Activated CD8-positive, alpha-beta memory T cell treated with anti-CD3 and anti-CD28 coated beads for 36 hours (primary cell): ENCODE data around the gene SLC43A1. TPM values are rescaled to one million over a fixed set of nuclear protein-coding genes. Genes with fewer than 3 reads are reported as not detected.
"Not testable (repeated sequence)": the region's sequence is repeated elsewhere in the genome, so short reads cannot be mapped to it uniquely, and the experiment has no call there.

Experiments
- CTCF ChIA-PET: fragments of 350-600 bp; sonication (Branson Sonifier 250); formaldehyde crosslinking; loops from one replicate; lab custom pipeline; 2021; ENCODE audit warnings: antibody characterized with exemption; lab: Charles Lee
- POLR2A ChIA-PET: fragments of 350-600 bp; sonication (Branson Sonifier 250); formaldehyde crosslinking; loops from one replicate; lab custom pipeline; 2021; ENCODE audit warnings: antibody characterized with exemption; lab: Charles Lee
- total RNA-seq, 2 experiments: library from RNA; stranded (reverse); gene quantifications; one replicate each; pipeline ENCODE4 v1.2.3, GENCODE V29; 2021

The SLC43A1 gene
- total RNA-seq, 2 experiments from 2014 or later: 35.1 to 36.3 TPM

GRCh38 chr11:57460758-57461749 is 54.4 kb downstream of the SLC43A1 start:
- ChIA-PET POLR2A (no interaction called here), CTCF (interaction anchor here (0.9 to 11.3 kb wide), 8 partner anchors 12 to 340 kb away, joined by 3 to 171 read pairs (median 3); partner anchors contain the start of genes SLC43A1 and SLC43A3)

- ChIA-PET POLR2A (interaction anchor here (0.7 kb wide), 1 partner anchor 1169 kb away, joined by 3 read pairs; no protein-coding TSS in a partner anchor), CTCF (interaction anchor here (0.9 to 11.3 kb wide), 12 partner anchors 13 to 341 kb away, joined by 3 to 171 read pairs (median 4); partner anchors contain the start of genes SLC43A1, SLC43A3 and TIMM10)
These were observed 55.3 kb downstream of the SLC43A1 start, which contains the start of gene RTN4RL2 for GRCh38 chr11:57460022-57460757. RTN4RL2 (plus strand) TSS chr11:57460528; CDS start chr11:57460866, 338 bp downstream.

DNA sequence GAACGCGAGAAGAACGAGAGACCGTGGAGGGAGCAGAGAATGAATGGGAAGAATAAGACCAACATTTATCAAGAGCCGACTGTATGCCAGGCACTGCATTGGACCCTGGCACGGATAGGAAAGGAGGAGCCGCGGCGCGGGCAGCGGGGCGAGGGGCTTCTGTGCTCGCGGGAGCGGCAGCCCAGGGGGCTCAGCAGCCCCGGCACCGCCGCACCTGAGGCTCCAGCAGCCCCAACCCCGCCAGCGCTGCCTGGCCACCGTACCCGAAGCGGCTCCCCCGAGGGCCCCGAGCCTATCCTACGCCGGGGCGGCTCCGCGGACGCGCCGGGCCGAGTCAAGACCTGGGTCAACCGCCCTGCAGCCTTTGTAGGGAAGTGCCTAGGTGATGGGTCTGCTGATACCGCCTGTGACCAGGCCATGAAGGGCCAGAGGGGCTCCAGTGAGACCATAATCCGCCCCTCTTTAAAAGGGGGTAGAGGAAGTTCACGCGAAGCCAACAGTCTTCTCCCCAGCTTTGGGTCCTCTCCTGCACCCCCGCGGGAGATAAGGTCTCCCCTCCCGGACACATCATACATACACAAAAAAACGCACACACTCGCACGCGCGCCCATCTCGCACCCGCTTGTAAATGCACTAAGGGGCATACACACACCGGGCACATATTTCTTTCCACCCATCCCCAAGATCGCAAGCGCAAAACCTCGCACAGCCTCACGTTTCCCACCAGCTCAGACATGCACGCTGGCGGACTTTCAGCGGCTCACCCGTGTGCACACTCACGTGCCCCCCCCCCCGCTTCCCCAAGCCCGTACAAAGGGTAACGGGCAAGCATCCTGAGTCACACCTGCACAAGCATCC is 56.1 kb downstream of the SLC43A1 start:
- ChIA-PET POLR2A (interaction anchor here (0.7 to 1.2 kb wide), 3 partner anchors 34 to 1170 kb away, joined by 3 to 5 read pairs (median 3); no protein-coding TSS in a partner anchor), CTCF (interaction anchor here (0.8 to 11.3 kb wide), 27 partner anchors 10 to 341 kb away, joined by 3 to 171 read pairs (median 6); partner anchors contain the start of genes P2RX3, SLC43A1, SLC43A3 and TIMM10)

DNA sequence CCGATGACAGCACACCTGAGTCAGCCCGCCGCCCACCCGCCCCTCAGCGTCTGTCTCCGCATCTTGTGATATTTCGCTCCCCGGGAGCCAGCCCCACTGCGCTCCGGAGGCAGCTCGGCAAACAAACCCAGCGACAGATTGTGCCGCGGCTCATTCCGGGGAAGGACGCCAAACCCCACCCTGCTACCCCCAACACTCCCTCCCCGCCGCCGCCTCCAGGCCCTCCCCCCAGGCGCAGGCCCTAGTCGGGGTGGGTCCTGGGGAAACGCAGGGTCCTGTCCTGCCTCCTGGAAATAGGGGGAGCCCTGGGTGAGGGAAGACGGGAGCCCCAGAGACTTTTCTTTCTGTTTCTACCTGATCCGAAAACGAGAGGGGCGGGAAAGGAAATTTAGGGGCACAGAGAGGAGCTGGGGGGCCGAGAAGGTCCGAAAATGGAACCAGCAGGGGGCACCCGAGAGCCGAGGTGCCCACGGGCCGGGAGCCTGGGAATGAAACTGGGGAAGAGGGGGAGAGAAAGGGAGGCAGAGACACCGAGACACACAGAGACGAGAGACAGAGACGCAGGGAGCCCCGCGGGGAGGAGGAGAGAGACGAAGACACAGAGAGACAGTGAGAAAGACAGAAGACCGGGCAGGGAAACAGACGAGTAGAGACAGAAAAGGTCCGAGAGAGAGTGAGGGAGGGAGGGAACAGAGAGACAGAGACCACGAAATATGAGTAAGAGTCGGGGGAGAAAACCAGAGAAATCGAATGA is 56.9 kb downstream of the SLC43A1 start:
- ChIA-PET CTCF (interaction anchor here (0.6 to 11.3 kb wide), 38 partner anchors 9 to 1055 kb away, joined by 3 to 171 read pairs (median 5); partner anchors contain the start of genes P2RX3, SLC43A1, SLC43A3 and TIMM10), POLR2A (interaction anchor here (0.6 to 1.2 kb wide), 3 partner anchors 32 to 56 kb away, joined by 3 to 5 read pairs (median 3); no protein-coding TSS in a partner anchor)

DNA sequence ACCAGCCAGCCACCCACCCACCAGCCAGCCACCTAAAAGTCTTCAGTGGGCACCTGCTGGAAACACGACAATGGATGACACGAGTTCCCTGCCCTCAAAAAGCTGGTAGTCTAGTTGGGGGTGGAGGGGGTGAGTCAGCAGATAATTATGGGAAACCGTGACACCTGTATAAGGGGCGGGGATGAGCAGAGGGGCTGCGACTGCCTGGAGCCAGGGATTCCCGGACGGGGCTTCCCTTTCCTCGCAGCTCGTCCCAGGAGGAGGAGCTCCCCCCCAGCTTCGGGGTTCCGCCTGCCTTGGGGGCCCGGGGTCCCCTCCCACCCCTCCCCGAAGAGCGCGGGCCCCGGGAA is 57.5 kb downstream of the SLC43A1 start:
- ChIA-PET CTCF (interaction anchor here (0.6 to 11.3 kb wide), 45 partner anchors 9 to 1056 kb away, joined by 3 to 171 read pairs (median 4); partner anchors contain the start of genes P2RX3, SLC43A1, SLC43A3 and TIMM10), POLR2A (interaction anchor here (0.6 to 1.2 kb wide), 3 partner anchors 32 to 56 kb away, joined by 3 to 5 read pairs (median 3); no protein-coding TSS in a partner anchor)

- ChIA-PET CTCF (interaction anchor here (0.6 to 11.3 kb wide), 44 partner anchors 8 to 1056 kb away, joined by 3 to 171 read pairs (median 4); partner anchors contain the start of genes P2RX3, SLC43A1, SLC43A3 and TIMM10), POLR2A (interaction anchor here (0.6 kb wide), 1 partner anchor 33 kb away, joined by 3 read pairs; no protein-coding TSS in a partner anchor)
These were observed 57.9 kb downstream of the SLC43A1 start for GRCh38 chr11:57457643-57458023.

- ChIA-PET POLR2A (interaction anchor here (0.6 kb wide), 1 partner anchor 133 kb away, joined by 4 read pairs; no protein-coding TSS in a partner anchor), CTCF (interaction anchor here (0.6 to 11.3 kb wide), 35 partner anchors 8 to 344 kb away, joined by 3 to 171 read pairs (median 5); partner anchors contain the start of genes P2RX3, SLC43A1, SLC43A3 and TIMM10)
These were observed 58.4 kb downstream of the SLC43A1 start for GRCh38 chr11:57456960-57457642.

DNA sequence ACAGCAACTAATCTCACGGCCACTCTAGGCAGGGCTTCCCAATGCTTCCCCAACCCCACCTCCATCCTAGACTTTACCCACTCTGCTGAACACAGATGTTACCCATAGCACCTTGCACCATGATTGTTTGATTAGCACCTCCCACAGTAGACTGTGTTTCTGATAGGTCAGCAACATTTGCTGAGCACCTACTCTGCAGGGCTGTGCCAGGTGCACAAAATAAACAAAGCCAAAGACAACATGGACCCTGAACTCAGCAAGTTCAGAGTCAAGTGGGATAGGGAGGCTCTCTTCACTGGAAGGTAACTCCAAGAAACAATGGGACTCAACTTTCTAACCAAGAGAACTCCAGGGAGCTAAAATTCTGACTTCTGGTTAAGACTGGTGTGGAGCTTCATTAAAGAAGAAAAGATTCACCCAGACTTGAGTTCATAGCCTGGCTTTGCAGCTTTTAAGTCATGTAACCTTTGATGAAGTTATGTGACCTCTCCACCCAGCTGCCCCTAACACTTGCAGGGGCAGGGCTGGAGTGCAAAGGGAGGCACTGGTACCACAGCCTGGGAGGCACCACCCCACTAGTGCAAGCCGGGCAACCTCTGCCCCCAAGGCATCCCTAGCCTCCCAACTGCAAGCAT is 61.8 kb downstream of the SLC43A1 start:
- ChIA-PET CTCF (interaction anchor here (1.2 kb wide), 1 partner anchor 10 kb away, joined by 3 read pairs; no protein-coding TSS in a partner anchor), POLR2A (no interaction called here)

DNA sequence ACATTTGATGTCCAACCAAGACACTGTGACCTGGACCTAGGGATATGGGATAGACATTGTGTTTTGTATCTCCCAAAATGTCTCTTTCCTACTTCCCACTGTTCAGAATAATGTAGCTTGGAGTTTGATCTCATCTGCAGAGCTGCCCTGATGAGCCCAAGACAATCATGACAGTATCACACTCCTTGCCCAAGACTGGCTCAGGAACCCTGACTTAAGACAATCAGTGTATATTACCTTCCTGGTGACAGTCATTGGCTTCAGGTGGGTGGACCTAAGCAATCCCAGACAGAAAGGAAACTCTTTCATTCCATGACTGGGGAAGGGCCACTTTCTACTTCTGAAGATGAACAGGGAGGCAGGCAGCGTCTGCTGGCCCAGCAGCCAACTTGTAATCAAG is 69.4 kb downstream of the SLC43A1 start:
- ChIA-PET CTCF (interaction anchor here (1.9 kb wide), 1 partner anchor 9 kb away, joined by 3 read pairs; no protein-coding TSS in a partner anchor), POLR2A (no interaction called here)

- CTCF ChIA-PET: interaction anchor here (1.3 to 1.7 kb wide), 2 partner anchors 8 to 13 kb away, joined by 3 to 4 read pairs; no protein-coding TSS in a partner anchor
- POLR2A ChIA-PET: not testable (repeated sequence)
These were observed 70.4 kb downstream of the SLC43A1 start for GRCh38 chr11:57445122-57445394.

GRCh38 chr11:57444362-57445121 is 71.0 kb downstream of the SLC43A1 start:
- POLR2A ChIA-PET: no interaction called here

GRCh38 chr11:57440744-57441414 is 74.6 kb downstream of the SLC43A1 start:
- ChIA-PET CTCF (interaction anchor here (1.2 to 1.5 kb wide), 2 partner anchors 17 kb away, joined by 5 to 8 read pairs; no protein-coding TSS in a partner anchor), POLR2A (no interaction called here)

More at GRCh38 chr11:57444362-57445121, 71.0 kb downstream of the SLC43A1 start:
- CTCF ChIA-PET: interaction anchor here (0.8 to 1.7 kb wide), 3 partner anchors 9 to 36 kb away, joined by 3 to 4 read pairs (median 3); no protein-coding TSS in a partner anchor

GRCh38 chr11:57439786-57440185 is 75.7 kb downstream of the SLC43A1 start:
- ChIA-PET CTCF (interaction anchor here (1.5 kb wide), 1 partner anchor 18 kb away, joined by 8 read pairs; no protein-coding TSS in a partner anchor), POLR2A (no interaction called here)
